ENCODE data around the gene TECPR2. TPM values are rescaled to one million over a fixed set of nuclear protein-coding genes. Genes with fewer than 3 reads are reported as not detected.

Gene TECPR2
- total RNA-seq, 4 donors from 2014 or later: 28.7 to 54.8 (median 36.6) TPM

- H3K36me3 ChIP-seq: peaks cover 11 to 24% (median 24%) of the 10 kb centered on the region in 4 donors
- TF ChIP-seq POLR2AphosphoS5 (IDR thresholded peaks at IDR 0.05) (no peak), POLR2A (IDR thresholded peaks at IDR 0.05; ENCODE audit: low read depth) (no peak), CTCF (IDR thresholded peaks at IDR 0.05) (no peak), EP300 (IDR thresholded peaks at IDR 0.05) (no peak)
- H3K4me3 ChIP-seq: no peak overlapping the region
- H3K9me3 ChIP-seq: no peaks in the 10 kb centered on the region
- peak overlapping the region; percentile 91 to 94 (median 93) for H3K27ac ChIP-seq (replicated peaks in 1 of 4)
- intact Hi-C loops (cut with DNase I): no loop called here
- WGBS: 93% methylated on average over 5 of the region's 21 CpGs
- H3K27me3 ChIP-seq: no peaks in the 10 kb centered on the region
- no peak for DNase-seq (ENCODE audit: extremely low spot score)
- peaks cover 20 to 43% (median 30%) of the 10 kb centered on the region in 4 donors for H3K4me1 ChIP-seq
Measured at GRCh38 chr14:102507857-102508312, 145.1 kb downstream of the TECPR2 start.

GRCh38 chr14:102508410-102508773, 145.7 kb downstream of the TECPR2 start:
- no peak for DNase-seq (ENCODE audit: extremely low spot score)
- TF ChIP-seq POLR2A (IDR thresholded peaks at IDR 0.05; ENCODE audit: low read depth) (peak; percentile 1), EP300 (IDR thresholded peaks at IDR 0.05) (no peak)
- Histone ChIP-seq H3K36me3 (peaks cover 11 to 24% (median 24%) of the 10 kb centered on the region in 4 donors), H3K27me3 (no peaks in the 10 kb centered on the region), H3K27ac (replicated peaks in 1 of 4) (peak overlapping the region; percentile 91 to 94 (median 93)), H3K4me3 (peak overlapping the region; percentile 63 to 81 (median 74)), H3K9me3 (no peaks in the 10 kb centered on the region), H3K4me1 (peaks cover 20 to 41% (median 30%) of the 10 kb centered on the region in 4 donors)
- 82% methylated on average over 13 of the region's 14 CpGs for WGBS
- intact Hi-C loops (cut with DNase I): no loop called here

GRCh38 chr14:102508774-102509745, 146.3 kb downstream of the TECPR2 start:
- H3K4me1 ChIP-seq: peaks cover 20 to 36% (median 29%) of the 10 kb centered on the region in 4 donors
- peaks cover 11 to 24% (median 24%) of the 10 kb centered on the region in 4 donors for H3K36me3 ChIP-seq
- peak overlapping the region; percentile 91 to 94 (median 93) for H3K27ac ChIP-seq (replicated peaks in 1 of 4)
- H3K27me3 ChIP-seq: no peaks in the 10 kb centered on the region
- TF ChIP-seq POLR2AphosphoS5 (IDR thresholded peaks at IDR 0.05) (peak; percentile 71 to 83), POLR2A (IDR thresholded peaks at IDR 0.05; ENCODE audit: low read depth) (peak; percentile 66), EP300 (IDR thresholded peaks at IDR 0.05) (no peak), CTCF (IDR thresholded peaks at IDR 0.05) (no peak)
- H3K4me3 ChIP-seq: peak overlapping the region; percentile 63 to 81 (median 74)
- intact Hi-C loops (cut with DNase I): no loop called here
- DNase-seq (ENCODE audit: extremely low spot score): no peak
- no peaks in the 10 kb centered on the region for H3K9me3 ChIP-seq
- WGBS: 11% methylated on average over 8 of the region's 110 CpGs

- H3K4me3 ChIP-seq: peak within 1 kb of the TSS; percentile 63 to 81 (median 74)
- H3K27me3 ChIP-seq: no peaks in the 10 kb centered on the region
- H3K36me3 ChIP-seq: peaks cover 11 to 24% (median 24%) of the 10 kb centered on the region in 4 donors
- peak; percentile 99 for DNase-seq (ENCODE audit: extremely low spot score)
- TF ChIP-seq POLR2A (IDR thresholded peaks at IDR 0.05; ENCODE audit: low read depth) (no peak), CTCF (IDR thresholded peaks at IDR 0.05) (no peak), POLR2AphosphoS5 (IDR thresholded peaks at IDR 0.05) (peak; percentile 72 to 75), EP300 (IDR thresholded peaks at IDR 0.05) (no peak)
- H3K9me3 ChIP-seq: no peaks in the 10 kb centered on the region
- H3K27ac ChIP-seq (replicated peaks in 1 of 4): peak within 1 kb of the TSS; percentile 91 to 94 (median 93)
- intact Hi-C loops (cut with DNase I): no loop called here
- peaks cover 20 to 31% (median 26%) of the 10 kb centered on the region in 4 donors for H3K4me1 ChIP-seq
- 9% methylated on average over 28 of the region's 91 CpGs for WGBS
Measured at GRCh38 chr14:102509746-102510615, 147.2 kb downstream of the TECPR2 start, which contains the start of gene ANKRD9. Gene ANKRD9 (minus strand): TSS chr14:102509776. CDS start chr14:102507889, 1,887 bp downstream.
